Breast epithelium (tissue), 3 donors: ENCODE measurements around the gene SLC28A2.

Source experiments
- CTCF ChIP-seq, 3 donors: fragments of 450-650 bp; IDR thresholded peaks; one replicate each; pipeline ENCODE4 v1.5.1; 2016 to 2017; ENCODE audit warnings: antibody characterized with exemption in 3 of 3, mild to moderate bottlenecking in 3 of 3, moderate library complexity in 3 of 3
- POLR2A ChIP-seq: fragments of 450-650 bp; IDR thresholded peaks from one replicate; pipeline ENCODE4 v1.6.1; 2016; ENCODE audit warnings: antibody characterized with exemption, mild to moderate bottlenecking, moderate library complexity

DNA sequence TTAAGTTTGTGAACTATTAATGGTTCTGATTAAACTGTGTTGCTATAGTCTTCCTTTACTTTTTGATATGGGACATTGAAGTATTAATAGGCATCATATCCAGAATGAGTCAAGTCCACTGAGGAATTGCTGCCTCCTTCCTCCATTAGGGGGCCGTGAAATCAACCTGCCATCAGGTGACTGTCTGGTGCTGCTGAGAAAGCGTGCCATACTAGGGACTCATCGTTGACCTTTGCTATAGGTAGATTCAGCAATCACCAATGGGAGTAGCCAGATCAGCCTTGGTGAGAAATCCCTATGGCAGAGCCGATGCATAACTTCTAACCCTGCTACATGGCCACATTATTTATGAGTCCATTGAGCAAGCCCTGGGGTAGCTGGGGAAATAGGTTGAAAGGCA is 30.1 kb upstream of the SLC28A2 start:
- TF ChIP-seq CTCF (IDR thresholded peaks at IDR 0.05) (no peak), POLR2A (no peak)
